Measurements from ENCODE around the gene STXBP6.

Gene STXBP6

GRCh38 chr14:24959791-24960331 is 90.1 kb downstream of the STXBP6 start:
- H3K36me3 Mint-ChIP-seq (ENCODE audit: low read depth): no peaks in the 10 kb centered on the region
- H3K4me1 Mint-ChIP-seq: peaks cover 47% of the 10 kb centered on the region
- no peaks in the 10 kb centered on the region for H3K9me3 Mint-ChIP-seq
- peak overlapping the region; percentile 55 to 83 (median 75) for H3K27ac Mint-ChIP-seq
- H3K27me3 Mint-ChIP-seq (ENCODE audit: low read depth): no peaks in the 10 kb centered on the region
- H3K4me3 Mint-ChIP-seq: no peak overlapping the region
- TF ChIP-seq, protein P1, sequence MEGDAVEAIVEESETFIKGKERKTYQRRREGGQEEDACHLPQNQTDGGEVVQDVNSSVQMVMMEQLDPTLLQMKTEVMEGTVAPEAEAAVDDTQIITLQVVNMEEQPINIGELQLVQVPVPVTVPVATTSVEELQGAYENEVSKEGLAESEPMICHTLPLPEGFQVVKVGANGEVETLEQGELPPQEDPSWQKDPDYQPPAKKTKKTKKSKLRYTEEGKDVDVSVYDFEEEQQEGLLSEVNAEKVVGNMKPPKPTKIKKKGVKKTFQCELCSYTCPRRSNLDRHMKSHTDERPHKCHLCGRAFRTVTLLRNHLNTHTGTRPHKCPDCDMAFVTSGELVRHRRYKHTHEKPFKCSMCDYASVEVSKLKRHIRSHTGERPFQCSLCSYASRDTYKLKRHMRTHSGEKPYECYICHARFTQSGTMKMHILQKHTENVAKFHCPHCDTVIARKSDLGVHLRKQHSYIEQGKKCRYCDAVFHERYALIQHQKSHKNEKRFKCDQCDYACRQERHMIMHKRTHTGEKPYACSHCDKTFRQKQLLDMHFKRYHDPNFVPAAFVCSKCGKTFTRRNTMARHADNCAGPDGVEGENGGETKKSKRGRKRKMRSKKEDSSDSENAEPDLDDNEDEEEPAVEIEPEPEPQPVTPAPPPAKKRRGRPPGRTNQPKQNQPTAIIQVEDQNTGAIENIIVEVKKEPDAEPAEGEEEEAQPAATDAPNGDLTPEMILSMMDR (IDR thresholded peaks at IDR 0.05; ENCODE audit: unreplicated experiment in 3 of 3): no peak

DNA sequence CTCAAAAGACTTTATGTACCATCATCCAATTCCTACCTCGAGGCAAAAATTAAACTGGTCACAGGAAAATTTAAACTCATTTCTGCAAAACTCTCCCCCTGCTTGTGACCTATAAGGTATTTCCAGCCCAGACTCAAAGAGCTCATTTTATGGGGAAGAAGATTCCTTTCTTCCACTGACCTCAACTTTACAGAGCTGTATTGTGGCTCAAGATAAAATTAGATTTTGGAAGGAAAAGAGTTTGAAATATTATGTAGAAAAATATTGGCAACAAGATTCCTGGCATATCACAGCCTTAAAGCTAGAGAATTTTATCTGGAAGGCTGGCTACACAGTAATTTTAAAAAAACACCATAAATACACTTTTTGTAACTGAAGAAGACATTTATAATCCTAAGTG is 91.7 kb downstream of the STXBP6 start:
- H3K4me3 Mint-ChIP-seq: no peak overlapping the region
- TF ChIP-seq, protein P1 (IDR thresholded peaks at IDR 0.05; ENCODE audit: unreplicated experiment in 3 of 3): no peak
- peaks cover 2% of the 10 kb centered on the region for H3K9me3 Mint-ChIP-seq
- H3K36me3 Mint-ChIP-seq (ENCODE audit: low read depth): no peaks in the 10 kb centered on the region
- peaks cover 51% of the 10 kb centered on the region for H3K4me1 Mint-ChIP-seq
- peak overlapping the region in 2 of 3 experiments; percentile 55 to 83 for H3K27ac Mint-ChIP-seq
- H3K27me3 Mint-ChIP-seq (ENCODE audit: low read depth): peaks cover 1% of the 10 kb centered on the region

DNA sequence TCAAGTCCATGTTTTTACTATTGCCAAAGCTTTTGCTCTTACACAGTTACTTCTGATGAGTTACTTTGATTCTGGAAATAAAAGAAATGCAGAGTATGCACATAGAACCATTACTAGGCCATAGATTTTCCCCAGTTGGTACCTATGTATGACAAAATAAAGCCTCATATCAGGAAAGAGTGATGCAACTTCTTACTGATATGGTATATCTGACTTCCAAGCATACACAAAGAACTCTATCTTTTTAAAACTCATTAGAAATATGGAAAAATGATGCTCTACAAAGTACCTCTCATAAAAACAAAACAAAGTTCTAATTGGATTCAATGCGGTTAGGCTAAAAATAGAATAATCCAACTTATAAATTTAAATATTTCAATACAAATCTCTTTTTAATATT is 92.1 kb downstream of the STXBP6 start:
- Mint-ChIP-seq H3K4me1 (peaks cover 51% of the 10 kb centered on the region), H3K36me3 (ENCODE audit: low read depth) (no peaks in the 10 kb centered on the region), H3K27ac (peak overlapping the region in 1 of 3 experiments; percentile 55), H3K9me3 (peaks cover 2% of the 10 kb centered on the region), H3K27me3 (ENCODE audit: low read depth) (peaks cover 5% of the 10 kb centered on the region), H3K4me3 (no peak overlapping the region)
- TF ChIP-seq, protein P1 (IDR thresholded peaks at IDR 0.05; ENCODE audit: unreplicated experiment in 3 of 3): no peak

- H3K4me3 Mint-ChIP-seq: no peak overlapping the region
- no peak overlapping the region for H3K27ac Mint-ChIP-seq
- TF ChIP-seq, protein P1 (IDR thresholded peaks at IDR 0.05; ENCODE audit: unreplicated experiment in 3 of 3): no peak
- H3K4me1 Mint-ChIP-seq: peaks cover 51% of the 10 kb centered on the region
- H3K9me3 Mint-ChIP-seq: peaks cover 2% of the 10 kb centered on the region
- peaks cover 5% of the 10 kb centered on the region for H3K27me3 Mint-ChIP-seq (ENCODE audit: low read depth)
- H3K36me3 Mint-ChIP-seq (ENCODE audit: low read depth): no peaks in the 10 kb centered on the region
Measured at GRCh38 chr14:24956104-24956503, 93.8 kb downstream of the STXBP6 start.

- TF ChIP-seq, protein P1 (IDR thresholded peaks at IDR 0.05; ENCODE audit: unreplicated experiment in 3 of 3): no peak
- Mint-ChIP-seq H3K4me1 (peaks cover 40% of the 10 kb centered on the region), H3K36me3 (ENCODE audit: low read depth) (no peaks in the 10 kb centered on the region)
Measured at GRCh38 chr14:24954700-24955037, 95.3 kb downstream of the STXBP6 start.

DNA sequence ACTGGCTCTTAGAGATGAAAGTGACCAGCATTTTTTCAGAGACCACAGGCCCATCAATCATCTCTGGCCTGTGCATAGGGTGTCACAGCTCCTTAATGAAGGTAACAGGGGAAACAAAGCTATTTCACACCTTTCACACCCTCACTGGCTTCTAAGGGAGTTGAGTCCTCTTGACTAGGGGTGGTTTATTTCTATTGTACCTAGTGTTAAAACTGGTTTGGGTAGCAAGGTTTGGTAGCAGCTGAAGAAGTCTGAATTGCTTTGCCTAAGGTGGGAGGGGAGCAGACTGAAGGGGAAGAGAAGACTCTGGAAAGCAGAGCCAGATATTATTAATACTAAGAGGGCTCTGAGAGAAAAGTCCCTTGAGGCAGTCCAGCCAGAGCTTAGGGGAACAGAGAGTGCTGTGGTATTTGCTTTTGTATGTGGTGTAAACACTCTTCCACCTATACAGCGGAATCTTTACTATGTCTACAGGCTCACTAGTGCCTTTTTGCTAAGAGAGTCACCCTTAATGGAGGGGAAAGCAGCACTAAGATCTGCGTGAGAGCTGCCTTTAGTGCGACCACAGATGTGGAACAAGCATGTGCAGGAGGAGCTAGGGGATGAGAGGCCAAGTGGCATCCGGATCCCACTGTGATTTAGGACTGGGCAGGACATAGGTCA is 95.8 kb downstream of the STXBP6 start:
- H3K27me3 Mint-ChIP-seq (ENCODE audit: low read depth): peaks cover 5% of the 10 kb centered on the region
- peak overlapping the region in 1 of 3 experiments; percentile 22 for H3K27ac Mint-ChIP-seq
- no peak overlapping the region for H3K4me3 Mint-ChIP-seq
- H3K4me1 Mint-ChIP-seq: peaks cover 35% of the 10 kb centered on the region
- TF ChIP-seq, protein P1 (IDR thresholded peaks at IDR 0.05; ENCODE audit: unreplicated experiment in 3 of 3): no peak
- H3K36me3 Mint-ChIP-seq (ENCODE audit: low read depth): no peaks in the 10 kb centered on the region
- H3K9me3 Mint-ChIP-seq: peaks cover 2% of the 10 kb centered on the region

More at GRCh38 chr14:24954700-24955037, 95.3 kb downstream of the STXBP6 start:
- Mint-ChIP-seq H3K27ac (peak overlapping the region in 1 of 3 experiments; percentile 22), H3K27me3 (ENCODE audit: low read depth) (peaks cover 5% of the 10 kb centered on the region), H3K4me3 (no peak overlapping the region), H3K9me3 (peaks cover 2% of the 10 kb centered on the region)
